OCI-LY3 (cell line): ENCODE results near the gene SGCA.
A peak's percentile ranks its signal among the peaks of the same experiment; 100 is the strongest.

ENCODE experiments used
- H2AFZ ChIP-seq: fragments of 200-600, 300-600 bp; shearing (Covaris generic); 2 replicates; pipeline ENCODE4 v1.6.0; 2014; ENCODE audit warnings: antibody characterized with exemption, low read depth, low read length
- H3K27ac ChIP-seq: fragments of 200-600, 300-600 bp; sonication (generic); 2 replicates; pipeline ENCODE4 v1.5.1; 2014; ENCODE audit warnings: mild to moderate bottlenecking, low read length, moderate library complexity, mixed read lengths
- H3K27me3 ChIP-seq: fragments of 200-600, 300-600 bp; sonication (generic); 2 replicates; pipeline ENCODE4 v1.6.1; 2014; ENCODE audit warnings: low read depth, low read length, mixed read lengths
- H3K36me3 ChIP-seq: fragments of 200-600, 300-600 bp; sonication (generic); replicated peaks from 2 replicates; pipeline ENCODE3; 2014; ENCODE audit warnings: low read depth, low read length, mixed read lengths
- H3K4me1 ChIP-seq: fragments of 300-600, 200-600 bp; sonication (generic); 2 replicates; pipeline ENCODE4 v1.6.1; 2014; ENCODE audit warnings: low read length, mixed read lengths
- H3K4me2 ChIP-seq: fragments of 200-600, 300-600 bp; sonication (generic); 2 replicates; pipeline ENCODE4 v1.6.1; 2014; ENCODE audit warnings: low read length, mixed read lengths
- H3K4me3 ChIP-seq: fragments of 300-600, 200-600 bp; sonication (generic); 2 replicates; pipeline ENCODE4 v1.5.1; 2014; ENCODE audit warnings: antibody characterized with exemption, mild to moderate bottlenecking, low read length, moderate library complexity
- H3K79me2 ChIP-seq: fragments of 300-600, 200-600 bp; shearing (Covaris generic); 2 replicates; pipeline ENCODE4 v1.6.1; 2014; ENCODE audit warnings: mild to moderate bottlenecking, low read length, mixed read lengths
- H3K9ac ChIP-seq: fragments of 300-600, 200-600 bp; shearing (Covaris generic); 2 replicates; pipeline ENCODE4 v1.6.0; 2014; ENCODE audit warnings: mild to moderate bottlenecking, low read length, moderate library complexity
- H3K9me3 ChIP-seq: fragments of 200-600, 300-600 bp; shearing (Covaris generic); 2 replicates; pipeline ENCODE4 v1.6.1; 2014; ENCODE audit warnings: low read length, mixed read lengths; ENCODE audit not compliant: insufficient read depth
- H4K20me1 ChIP-seq: fragments of 200-600, 300-600 bp; sonication (generic); 2 replicates; pipeline ENCODE4 v1.6.1; 2016; ENCODE audit warnings: low read length, mixed read lengths; ENCODE audit not compliant: insufficient read depth
- EZH2phosphoT487 ChIP-seq: fragments of 200-600 bp; shearing (Covaris generic); IDR thresholded peaks from 2 replicates; pipeline ENCODE4 v1.6.1; 2018; ENCODE audit warnings: antibody characterized with exemption, mixed run types, low read depth
- TF ChIP-seq, protein P1 (sequence below): fragments of 200-600, 300-600 bp; sonication (generic); IDR thresholded peaks from 2 replicates; pipeline ENCODE4 v1.5.1; 2014; ENCODE audit warnings: antibody characterized with exemption, low read length, low read depth

SGCA gene

DNA sequence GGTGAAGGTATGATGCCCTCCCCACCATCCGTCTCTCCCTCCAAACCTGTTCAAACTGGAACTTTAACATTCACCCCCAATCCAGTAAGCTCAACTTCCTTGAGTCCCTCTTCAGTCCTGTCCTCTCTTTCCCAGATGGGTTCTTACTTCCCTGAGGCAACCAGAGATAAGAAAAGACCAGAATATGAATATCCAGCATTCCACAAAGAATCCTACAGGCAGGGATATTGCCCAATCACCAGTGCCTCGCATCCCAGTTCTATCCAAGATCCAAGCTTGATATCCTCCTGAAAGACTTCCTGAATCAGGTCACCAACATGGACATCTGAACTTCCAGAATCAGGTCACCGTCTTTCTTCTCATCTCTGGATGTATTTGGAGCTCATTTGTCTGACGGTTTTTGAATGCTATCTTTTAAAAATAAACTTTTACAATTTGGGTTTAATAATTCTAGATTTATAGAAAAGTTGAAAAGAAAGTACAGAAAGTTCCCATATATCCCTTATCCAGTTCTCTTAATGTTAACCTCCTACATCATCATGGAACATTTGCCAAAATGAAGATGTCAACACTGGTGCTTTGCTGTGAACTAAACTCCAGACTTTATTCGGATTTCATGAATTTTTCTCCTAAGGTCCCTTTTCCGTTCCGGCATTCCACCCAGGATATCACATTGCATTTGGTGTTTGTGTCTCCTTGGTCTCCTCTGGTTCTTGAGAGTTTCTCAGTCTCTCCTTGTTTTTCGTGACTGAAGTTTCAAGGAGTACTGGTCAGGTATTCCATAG, 49.4 kb downstream of the SGCA start:
- Histone ChIP-seq H3K4me3 (no peak overlapping the region), H4K20me1 (no peaks in the 10 kb centered on the region), H3K36me3 (no peaks in the 10 kb centered on the region), H3K27ac (no peak overlapping the region), H3K9me3 (no peaks in the 10 kb centered on the region), H2AFZ (no peak overlapping the region), H3K4me1 (peaks cover 34% of the 10 kb centered on the region), H3K79me2 (no peaks in the 10 kb centered on the region), H3K4me2 (no peak overlapping the region), H3K9ac (no peak overlapping the region), H3K27me3 (peaks cover 14% of the 10 kb centered on the region)
- TF ChIP-seq, protein P1, sequence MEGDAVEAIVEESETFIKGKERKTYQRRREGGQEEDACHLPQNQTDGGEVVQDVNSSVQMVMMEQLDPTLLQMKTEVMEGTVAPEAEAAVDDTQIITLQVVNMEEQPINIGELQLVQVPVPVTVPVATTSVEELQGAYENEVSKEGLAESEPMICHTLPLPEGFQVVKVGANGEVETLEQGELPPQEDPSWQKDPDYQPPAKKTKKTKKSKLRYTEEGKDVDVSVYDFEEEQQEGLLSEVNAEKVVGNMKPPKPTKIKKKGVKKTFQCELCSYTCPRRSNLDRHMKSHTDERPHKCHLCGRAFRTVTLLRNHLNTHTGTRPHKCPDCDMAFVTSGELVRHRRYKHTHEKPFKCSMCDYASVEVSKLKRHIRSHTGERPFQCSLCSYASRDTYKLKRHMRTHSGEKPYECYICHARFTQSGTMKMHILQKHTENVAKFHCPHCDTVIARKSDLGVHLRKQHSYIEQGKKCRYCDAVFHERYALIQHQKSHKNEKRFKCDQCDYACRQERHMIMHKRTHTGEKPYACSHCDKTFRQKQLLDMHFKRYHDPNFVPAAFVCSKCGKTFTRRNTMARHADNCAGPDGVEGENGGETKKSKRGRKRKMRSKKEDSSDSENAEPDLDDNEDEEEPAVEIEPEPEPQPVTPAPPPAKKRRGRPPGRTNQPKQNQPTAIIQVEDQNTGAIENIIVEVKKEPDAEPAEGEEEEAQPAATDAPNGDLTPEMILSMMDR = no peak
- TF ChIP-seq EZH2phosphoT487 = no peak

DNA sequence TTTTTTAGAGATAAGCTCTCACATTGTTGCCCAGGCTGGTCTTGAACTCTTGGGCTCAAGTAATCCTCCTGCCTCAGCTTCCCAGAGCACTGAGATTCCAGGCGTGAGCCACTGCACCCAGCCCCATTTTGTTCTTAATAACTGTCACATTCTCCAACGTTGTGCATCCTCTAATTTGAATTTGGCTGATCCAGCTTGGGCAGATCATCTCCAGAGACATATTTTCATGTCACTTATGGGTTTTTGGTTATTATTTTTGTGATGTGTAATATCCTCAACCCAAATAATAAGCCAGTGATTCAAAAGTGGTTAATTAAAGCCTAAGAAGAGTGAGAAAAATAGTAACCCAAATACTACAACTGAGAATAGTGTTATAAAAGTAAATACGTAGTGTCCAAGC, 51.8 kb downstream of the SGCA start:
- Histone ChIP-seq H3K27me3 (0 out of 2 replicates have a peak, but pooled peaks cover 4% of the 10 kb centered on the region), H2AFZ (no peak overlapping the region), H3K27ac (no peak overlapping the region), H3K4me3 (no peak overlapping the region), H3K36me3 (no peaks in the 10 kb centered on the region), H3K9ac (no peak overlapping the region), H3K79me2 (no peaks in the 10 kb centered on the region), H3K4me2 (no peak overlapping the region), H4K20me1 (no peaks in the 10 kb centered on the region), H3K4me1 (peaks cover 39% of the 10 kb centered on the region), H3K9me3 (no peaks in the 10 kb centered on the region)
- TF ChIP-seq, protein P1 = no peak
- TF ChIP-seq EZH2phosphoT487 = no peak

DNA sequence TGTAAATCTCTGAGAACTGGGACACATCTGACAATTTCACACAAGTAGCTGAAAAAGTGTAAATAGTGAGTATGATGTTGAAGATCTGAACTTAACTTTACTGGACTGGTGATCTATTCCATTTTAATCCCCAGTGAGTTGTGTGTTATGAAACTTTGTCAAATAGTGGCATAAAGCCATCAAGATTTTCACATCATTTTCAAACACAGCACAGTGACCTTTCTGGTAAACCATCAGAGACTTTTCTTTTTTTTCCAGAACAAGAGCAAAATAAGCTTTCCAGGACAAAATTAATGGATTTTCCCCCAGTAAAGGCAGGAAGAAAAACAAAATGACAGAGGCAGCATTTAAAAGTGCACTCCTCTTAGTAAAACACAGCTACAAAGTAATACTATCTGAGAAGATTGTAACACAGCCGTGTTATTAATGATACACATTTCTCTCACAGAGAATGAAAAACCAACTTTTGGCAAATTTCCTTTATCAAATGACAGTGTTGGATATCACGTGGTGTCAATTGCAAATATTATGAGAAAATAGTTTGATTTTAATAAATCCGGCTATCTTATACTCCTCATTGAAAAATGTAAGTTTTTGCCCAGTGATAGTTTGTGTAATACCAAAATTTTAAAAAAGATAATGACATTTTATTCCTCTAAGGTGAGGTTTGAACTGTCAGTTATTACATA, 52.4 kb downstream of the SGCA start:
- H3K4me3 ChIP-seq = no peak overlapping the region
- no peaks in the 10 kb centered on the region for H3K9me3 ChIP-seq
- H4K20me1 ChIP-seq = no peaks in the 10 kb centered on the region
- no peaks in the 10 kb centered on the region for H3K36me3 ChIP-seq
- H3K9ac ChIP-seq = no peak overlapping the region
- no peak overlapping the region for H2AFZ ChIP-seq
- H3K27me3 ChIP-seq = 0 out of 2 replicates have a peak, but pooled peaks cover 4% of the 10 kb centered on the region
- no peak overlapping the region for H3K27ac ChIP-seq
- no peak for TF ChIP-seq EZH2phosphoT487
- TF ChIP-seq, protein P1 = no peak
- H3K79me2 ChIP-seq = no peaks in the 10 kb centered on the region
- H3K4me2 ChIP-seq = peak overlapping the region; percentile 10; the same call in 1 of the 2 replicates
- H3K4me1 ChIP-seq = peaks cover 33% of the 10 kb centered on the region

DNA sequence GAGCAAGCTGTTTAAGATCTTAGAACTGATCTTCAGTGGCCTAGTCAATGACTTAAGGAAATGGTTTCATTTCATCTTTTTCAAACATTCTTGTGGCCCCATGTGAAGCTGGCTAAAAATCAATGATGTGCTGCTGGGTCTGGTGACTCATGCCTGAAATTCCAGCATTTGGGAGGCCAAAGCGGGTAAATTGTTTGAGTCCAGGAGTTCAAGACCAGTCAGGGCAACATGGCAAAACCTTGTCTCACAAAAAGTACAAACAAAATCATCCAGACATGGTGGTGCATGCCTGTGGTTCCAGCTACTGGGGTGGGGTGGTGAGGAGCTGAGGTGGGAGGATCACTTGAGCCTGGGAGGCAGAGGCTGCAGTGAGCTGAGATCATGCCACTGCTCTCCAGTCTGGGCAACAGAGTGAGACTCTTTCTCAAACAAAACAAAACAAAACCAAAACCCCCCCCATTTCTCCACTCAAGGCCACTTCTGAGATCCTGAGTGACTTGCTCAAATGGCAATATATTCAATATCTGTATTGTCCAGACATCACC, 53.0 kb downstream of the SGCA start:
- peaks cover 29% of the 10 kb centered on the region for H3K4me1 ChIP-seq
- H3K4me2 ChIP-seq = peak overlapping the region; percentile 10
- no peaks in the 10 kb centered on the region for H3K9me3 ChIP-seq
- H2AFZ ChIP-seq = no peak overlapping the region
- H3K36me3 ChIP-seq = no peaks in the 10 kb centered on the region
- no peak overlapping the region for H3K27ac ChIP-seq
- no peaks in the 10 kb centered on the region for H3K79me2 ChIP-seq
- H3K9ac ChIP-seq = no peak overlapping the region
- 0 out of 2 replicates have a peak, but pooled peaks cover 4% of the 10 kb centered on the region for H3K27me3 ChIP-seq
- H3K4me3 ChIP-seq = no peak overlapping the region
- TF ChIP-seq, protein P1 = no peak
- TF ChIP-seq EZH2phosphoT487 = no peak
- H4K20me1 ChIP-seq = no peaks in the 10 kb centered on the region
